Vagina (tissue), 2 donors: ENCODE measurements around the gene BAMBI.

Experiments used
- POLR2A ChIP-seq, 2 donors: fragments of 450-650 bp; IDR thresholded peaks; one replicate each; pipeline ENCODE4 v1.6.1; 2017; ENCODE audit warnings: antibody characterized with exemption in 2 of 2, mild to moderate bottlenecking in 2 of 2, moderate library complexity in 2 of 2
- TF ChIP-seq, protein P1 (sequence below), 3 experiments: fragments of 450-650 bp in 2 of 3; fragments of 200-600 bp in 1 of 3; sonication (generic) in 1 of 3; IDR thresholded peaks; one replicate each; pipeline ENCODE4 v1.5.1; 2017 to 2019; ENCODE audit warnings: antibody characterized with exemption in 3 of 3, mild to moderate bottlenecking in 2 of 3, moderate library complexity in 2 of 3

DNA sequence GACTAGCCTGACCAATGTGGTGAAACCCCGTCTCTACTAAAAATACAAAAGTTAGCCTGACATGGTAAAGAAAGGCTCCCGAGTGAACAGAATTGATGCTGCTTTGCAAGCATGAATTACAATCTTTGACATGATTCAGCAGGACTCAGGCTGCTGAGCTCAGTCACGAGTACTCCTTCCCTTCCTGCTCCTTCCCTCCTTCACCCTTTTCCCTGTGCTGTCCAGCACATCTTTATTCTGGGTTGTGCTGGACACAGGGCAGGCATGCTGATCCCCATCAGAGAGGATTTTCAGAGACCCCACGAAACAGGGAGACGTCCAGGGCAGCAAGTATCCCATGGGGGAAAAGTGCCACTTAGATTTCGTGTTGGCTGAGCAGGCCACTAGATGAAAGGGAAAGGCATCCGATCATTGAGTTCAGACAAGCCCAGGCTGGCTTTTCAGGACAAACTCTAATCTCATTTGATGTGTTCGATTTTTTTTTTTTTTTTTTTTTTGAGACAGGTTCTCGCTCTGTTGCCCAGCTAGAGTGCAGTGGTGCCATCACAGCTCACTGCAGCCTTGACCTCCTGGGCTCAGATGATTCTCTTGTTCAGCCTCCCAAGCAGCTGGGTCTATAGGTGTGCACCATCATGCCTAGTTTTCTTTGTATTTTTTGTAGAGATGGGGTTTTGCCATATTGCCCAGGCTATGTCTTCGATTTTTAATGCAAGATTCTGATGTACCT lies 36.5 kb downstream of the BAMBI start:
- TF ChIP-seq, protein P1, sequence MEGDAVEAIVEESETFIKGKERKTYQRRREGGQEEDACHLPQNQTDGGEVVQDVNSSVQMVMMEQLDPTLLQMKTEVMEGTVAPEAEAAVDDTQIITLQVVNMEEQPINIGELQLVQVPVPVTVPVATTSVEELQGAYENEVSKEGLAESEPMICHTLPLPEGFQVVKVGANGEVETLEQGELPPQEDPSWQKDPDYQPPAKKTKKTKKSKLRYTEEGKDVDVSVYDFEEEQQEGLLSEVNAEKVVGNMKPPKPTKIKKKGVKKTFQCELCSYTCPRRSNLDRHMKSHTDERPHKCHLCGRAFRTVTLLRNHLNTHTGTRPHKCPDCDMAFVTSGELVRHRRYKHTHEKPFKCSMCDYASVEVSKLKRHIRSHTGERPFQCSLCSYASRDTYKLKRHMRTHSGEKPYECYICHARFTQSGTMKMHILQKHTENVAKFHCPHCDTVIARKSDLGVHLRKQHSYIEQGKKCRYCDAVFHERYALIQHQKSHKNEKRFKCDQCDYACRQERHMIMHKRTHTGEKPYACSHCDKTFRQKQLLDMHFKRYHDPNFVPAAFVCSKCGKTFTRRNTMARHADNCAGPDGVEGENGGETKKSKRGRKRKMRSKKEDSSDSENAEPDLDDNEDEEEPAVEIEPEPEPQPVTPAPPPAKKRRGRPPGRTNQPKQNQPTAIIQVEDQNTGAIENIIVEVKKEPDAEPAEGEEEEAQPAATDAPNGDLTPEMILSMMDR (IDR thresholded peaks at IDR 0.05), result no peak
- TF ChIP-seq POLR2A (IDR thresholded peaks at IDR 0.05), result no peak
